Subcutaneous adipose tissue (tissue), 4 donors: Measurements from ENCODE around the gene SRSF2. TPM values are rescaled to one million over a fixed set of nuclear protein-coding genes. Genes with fewer than 3 reads are reported as not detected.

Experiments
- CTCF ChIP-seq: fragments of 450-650 bp; IDR thresholded peaks from one replicate; pipeline ENCODE4 v1.5.1; 2016; ENCODE audit warnings: low read depth, mild to moderate bottlenecking, control low read depth, antibody characterized with exemption, moderate library complexity
- total RNA-seq, 4 donors: library from RNA; depleted of rRNA; stranded (reverse); fragments of >200 nt; gene quantifications; one replicate each; pipeline ENCODE4 v1.1.0, GENCODE V29; 2016

The SRSF2 gene
- total RNA-seq, 4 donors from 2014 or later = 126 to 238 (median 159) TPM

- TF ChIP-seq CTCF = no peak
Measured at GRCh38 chr17:76697702-76698465, 39.2 kb downstream of the SRSF2 start.

- no peak for TF ChIP-seq CTCF
Measured at GRCh38 chr17:76696763-76697701, 40.1 kb downstream of the SRSF2 start.

GRCh38 chr17:76695059-76695831, 41.9 kb downstream of the SRSF2 start:
- no peak for TF ChIP-seq CTCF

- TF ChIP-seq CTCF = no peak
Measured at GRCh38 chr17:76691379-76692191, 45.5 kb downstream of the SRSF2 start.

GRCh38 chr17:76690596-76691280, 46.4 kb downstream of the SRSF2 start:
- TF ChIP-seq CTCF = no peak

- TF ChIP-seq CTCF = no peak
Measured at GRCh38 chr17:76689859-76690258, 47.3 kb downstream of the SRSF2 start.
